Bronchial epithelial cell (primary cell): ENCODE data around the gene PTPRN2. TPM values are rescaled to one million over a fixed set of nuclear protein-coding genes. Genes with fewer than 3 reads are reported as not detected.

ENCODE experiments used
- DNase-seq: peaks from one replicate; pipeline ENCODE4 v3.0.0-alpha.2; 2010; ENCODE audit warnings: low read depth
- FAIRE-seq: peaks from 2 replicates; lab custom pipeline; 2011; peaks lifted over from hg19 to GRCh38; lab: Jason Lieb, UNC
- H3K27me3 ChIP-seq: 2 replicates; pipeline ENCODE4 v1.5.1; 2011; ENCODE audit warnings: low read length; ENCODE audit not compliant: control insufficient read depth, insufficient read depth
- H3K36me3 ChIP-seq: 2 replicates; pipeline ENCODE4 v1.5.1; 2011; ENCODE audit warnings: low read length; ENCODE audit not compliant: control insufficient read depth, insufficient read depth
- H3K4me3 ChIP-seq: 2 replicates; pipeline ENCODE4 v1.5.1; 2011; ENCODE audit warnings: mild to moderate bottlenecking, low read depth, low read length, control low read depth
- total RNA-seq: library from RNA; depleted of rRNA; stranded (reverse); fragments of >200 nt; gene quantifications from 2 replicates; pipeline ENCODE4 v1.2.1, GENCODE V29; 2014
- TF ChIP-seq, protein P1 (sequence below): IDR thresholded peaks from 2 replicates; pipeline ENCODE4 v1.5.1; 2011; ENCODE audit warnings: mild to moderate bottlenecking, moderate library complexity, low read length, control low read depth, inconsistent platforms; ENCODE audit not compliant: insufficient read depth, severe bottlenecking

Gene PTPRN2
- total RNA-seq, 1 donor from 2014 or later, result 1.1 TPM

DNA sequence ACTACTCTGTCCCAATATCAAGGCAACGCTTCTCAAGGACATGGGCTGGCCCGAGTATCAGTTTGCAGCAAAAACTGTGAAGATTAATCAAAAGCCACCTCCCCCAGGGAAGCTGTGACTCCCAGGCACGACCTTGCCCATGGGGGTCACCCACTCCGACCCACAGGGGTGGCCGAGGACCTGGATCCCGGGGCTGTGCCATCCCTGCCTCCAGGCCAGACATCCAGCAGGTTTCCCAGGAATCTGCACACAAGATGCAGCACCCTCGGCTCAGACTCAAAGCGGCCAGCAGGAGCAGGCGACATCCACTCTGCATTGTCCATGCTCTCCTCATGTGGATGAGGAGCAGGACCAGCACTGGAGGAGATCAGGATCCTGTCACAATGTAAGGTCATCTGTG, 39.8 kb downstream of the PTPRN2 start:
- FAIRE-seq, result no peak
- Histone ChIP-seq H3K27me3 (no peaks in the 10 kb centered on the region), H3K36me3 (no peaks in the 10 kb centered on the region), H3K4me3 (no peak overlapping the region)
- DNase-seq, result no peak
- TF ChIP-seq, protein P1, sequence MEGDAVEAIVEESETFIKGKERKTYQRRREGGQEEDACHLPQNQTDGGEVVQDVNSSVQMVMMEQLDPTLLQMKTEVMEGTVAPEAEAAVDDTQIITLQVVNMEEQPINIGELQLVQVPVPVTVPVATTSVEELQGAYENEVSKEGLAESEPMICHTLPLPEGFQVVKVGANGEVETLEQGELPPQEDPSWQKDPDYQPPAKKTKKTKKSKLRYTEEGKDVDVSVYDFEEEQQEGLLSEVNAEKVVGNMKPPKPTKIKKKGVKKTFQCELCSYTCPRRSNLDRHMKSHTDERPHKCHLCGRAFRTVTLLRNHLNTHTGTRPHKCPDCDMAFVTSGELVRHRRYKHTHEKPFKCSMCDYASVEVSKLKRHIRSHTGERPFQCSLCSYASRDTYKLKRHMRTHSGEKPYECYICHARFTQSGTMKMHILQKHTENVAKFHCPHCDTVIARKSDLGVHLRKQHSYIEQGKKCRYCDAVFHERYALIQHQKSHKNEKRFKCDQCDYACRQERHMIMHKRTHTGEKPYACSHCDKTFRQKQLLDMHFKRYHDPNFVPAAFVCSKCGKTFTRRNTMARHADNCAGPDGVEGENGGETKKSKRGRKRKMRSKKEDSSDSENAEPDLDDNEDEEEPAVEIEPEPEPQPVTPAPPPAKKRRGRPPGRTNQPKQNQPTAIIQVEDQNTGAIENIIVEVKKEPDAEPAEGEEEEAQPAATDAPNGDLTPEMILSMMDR, result no peak

DNA sequence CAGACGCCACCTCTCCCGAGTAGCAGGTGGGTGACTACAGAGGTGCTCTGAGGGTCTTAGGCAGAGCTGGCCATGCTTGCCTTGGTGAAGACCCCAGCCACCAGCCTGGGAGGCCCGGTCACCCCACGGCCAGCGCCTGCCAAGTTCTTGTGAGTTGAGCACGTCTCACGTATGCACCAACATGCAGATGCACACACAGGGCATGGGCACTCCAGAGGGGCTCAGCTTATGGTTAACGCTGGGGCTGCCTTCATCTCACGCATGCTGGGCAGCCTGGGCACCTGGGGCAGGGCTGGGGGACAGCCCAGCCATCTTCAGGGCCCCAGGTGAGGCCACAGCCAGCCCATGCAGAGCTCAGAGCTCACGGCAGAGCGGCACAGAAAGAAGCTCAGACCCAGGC, 41.0 kb downstream of the PTPRN2 start:
- FAIRE-seq (no peak), DNase-seq (no peak)
- Histone ChIP-seq H3K27me3 (no peaks in the 10 kb centered on the region), H3K36me3 (no peaks in the 10 kb centered on the region), H3K4me3 (no peak overlapping the region)
- TF ChIP-seq, protein P1, result no peak

DNA sequence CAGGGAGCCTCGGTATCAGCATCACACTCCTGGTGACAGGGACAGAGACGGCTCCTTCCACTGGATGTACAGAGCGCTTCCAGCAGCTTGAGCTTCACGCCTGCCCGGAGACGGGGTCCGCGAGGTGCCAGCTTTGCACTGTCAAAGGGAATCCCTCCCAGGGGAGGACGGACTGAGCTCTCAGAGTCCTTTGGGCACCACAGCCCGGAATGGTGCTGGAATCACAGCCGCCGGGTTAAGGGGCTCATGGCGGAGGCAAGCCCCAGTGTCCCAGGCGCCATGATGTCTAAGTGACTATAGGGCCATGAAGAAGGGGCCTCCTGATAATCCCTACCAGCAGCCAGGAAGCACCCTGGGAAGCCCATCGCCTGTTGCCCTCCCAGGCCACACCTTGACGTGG, 41.4 kb downstream of the PTPRN2 start:
- H3K4me3 ChIP-seq, result no peak overlapping the region
- TF ChIP-seq, protein P1, result no peak
- FAIRE-seq (no peak), DNase-seq (no peak)
- no peaks in the 10 kb centered on the region for H3K27me3 ChIP-seq
- no peaks in the 10 kb centered on the region for H3K36me3 ChIP-seq

DNA sequence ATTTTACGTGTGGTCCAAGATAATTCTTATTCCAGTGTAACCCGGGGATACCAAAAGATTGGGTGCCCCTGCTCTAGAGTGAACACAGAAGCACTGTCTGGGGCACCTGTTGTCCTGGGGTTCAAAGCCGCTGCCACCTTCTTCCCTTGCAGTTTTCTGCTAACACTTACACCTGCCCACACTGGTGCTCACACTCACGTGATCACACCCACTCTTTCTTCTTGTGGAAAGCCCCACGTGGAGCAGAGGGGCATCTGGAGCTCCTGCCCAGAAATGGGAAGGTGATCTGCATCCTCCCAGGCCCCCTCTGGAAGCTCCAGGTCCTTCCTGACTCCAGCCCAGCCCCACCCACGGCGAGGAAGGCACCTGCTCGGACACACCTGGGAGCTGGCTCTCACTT, 42.9 kb downstream of the PTPRN2 start:
- Histone ChIP-seq H3K27me3 (no peaks in the 10 kb centered on the region), H3K4me3 (no peak overlapping the region), H3K36me3 (no peaks in the 10 kb centered on the region)
- FAIRE-seq, result no peak
- no peak for DNase-seq
- TF ChIP-seq, protein P1, result no peak

DNA sequence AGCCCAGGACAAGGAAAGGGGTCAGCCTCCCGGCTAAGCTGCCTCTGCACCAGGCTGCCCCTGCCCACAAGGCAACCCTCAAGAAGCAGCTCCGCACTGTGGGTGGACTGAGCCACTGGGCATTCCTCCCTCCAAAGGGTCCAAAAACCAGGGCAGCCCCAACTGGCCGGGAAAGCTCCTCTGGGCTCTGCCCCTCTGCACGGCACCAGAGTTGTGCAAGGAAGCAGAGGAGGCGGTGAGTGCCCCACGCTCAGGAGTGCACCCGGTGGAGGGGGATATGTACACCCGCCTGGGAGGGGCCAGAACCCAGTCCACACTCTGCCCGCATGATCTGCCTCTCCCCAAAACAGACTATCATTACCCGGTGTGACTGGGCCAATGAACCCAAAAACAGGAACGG, 43.8 kb downstream of the PTPRN2 start:
- H3K4me3 ChIP-seq, result no peak overlapping the region
- no peaks in the 10 kb centered on the region for H3K27me3 ChIP-seq
- FAIRE-seq, result no peak
- TF ChIP-seq, protein P1, result no peak
- DNase-seq, result no peak
- H3K36me3 ChIP-seq, result no peaks in the 10 kb centered on the region
